ENCODE results near the gene SULF2.
"Not testable (repeated sequence)": the region's sequence is repeated elsewhere in the genome, so short reads cannot be mapped to it uniquely, and the experiment has no call there.

SULF2 gene

DNA sequence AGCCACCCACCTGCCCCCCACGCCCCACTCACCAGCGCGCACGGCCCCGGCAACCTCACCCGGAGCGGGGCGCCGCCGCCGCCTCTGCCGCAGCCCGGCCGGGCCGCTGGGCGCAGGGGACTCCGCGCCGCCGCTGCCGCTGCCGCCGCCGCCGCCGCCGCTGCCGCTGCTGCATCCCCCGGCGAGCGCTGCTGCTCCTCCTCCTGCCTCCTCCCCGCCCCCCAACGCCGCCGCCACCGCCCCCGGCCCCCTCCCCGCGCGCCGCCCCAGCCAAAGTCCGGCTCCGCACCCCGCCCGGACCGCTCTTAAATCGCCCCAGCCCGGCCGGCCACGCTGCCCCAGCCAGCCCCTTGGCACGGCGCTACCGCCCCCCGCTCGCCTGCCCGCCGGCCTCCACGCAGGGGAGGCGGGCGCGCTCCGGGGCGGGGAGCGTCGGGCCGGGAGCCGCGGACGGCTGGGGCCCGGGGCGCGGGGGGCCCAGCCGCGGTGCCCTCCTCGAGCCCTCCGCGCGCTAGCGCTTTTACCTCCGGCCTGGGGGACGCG, at the start of gene SULF2:
Gene SULF2, minus strand, starts transcription at position 171 of the 543 bp plus-strand sequence. CDS start 28,118 bp downstream, outside the sequence.
- no peak for TF ChIP-seq ZFX (IDR thresholded peaks at IDR 0.05)
- TF ChIP-seq CTCF (conservative IDR thresholded peaks at IDR 0.05), result no peak
- no peak within 1 kb of the TSS for H3K27ac ChIP-seq

GRCh38 chr20:47831675-47832074, 46.4 kb upstream of the SULF2 start:
- not testable (repeated sequence) for H3K27ac ChIP-seq

DNA sequence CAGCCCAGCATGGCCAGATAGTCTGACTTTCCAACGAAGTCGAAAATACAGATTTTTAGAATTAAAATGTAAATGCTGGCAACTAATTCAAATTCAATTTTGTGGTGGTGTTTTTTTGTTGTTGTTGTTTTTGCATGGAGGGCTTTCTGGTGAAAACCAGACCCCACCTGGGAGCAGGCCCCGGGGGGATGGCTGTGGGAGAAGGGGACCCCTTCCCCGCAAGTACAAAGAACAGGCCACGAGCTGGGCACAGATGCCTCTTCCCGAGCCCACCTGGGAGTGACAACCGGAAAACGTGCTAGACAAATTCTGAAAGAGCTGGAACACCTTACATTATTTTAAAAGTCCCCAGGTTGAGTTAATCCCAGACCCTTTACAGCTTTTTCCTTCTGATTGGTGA, 41.4 kb upstream of the SULF2 start:
- H3K27ac ChIP-seq, result not testable (repeated sequence)

DNA sequence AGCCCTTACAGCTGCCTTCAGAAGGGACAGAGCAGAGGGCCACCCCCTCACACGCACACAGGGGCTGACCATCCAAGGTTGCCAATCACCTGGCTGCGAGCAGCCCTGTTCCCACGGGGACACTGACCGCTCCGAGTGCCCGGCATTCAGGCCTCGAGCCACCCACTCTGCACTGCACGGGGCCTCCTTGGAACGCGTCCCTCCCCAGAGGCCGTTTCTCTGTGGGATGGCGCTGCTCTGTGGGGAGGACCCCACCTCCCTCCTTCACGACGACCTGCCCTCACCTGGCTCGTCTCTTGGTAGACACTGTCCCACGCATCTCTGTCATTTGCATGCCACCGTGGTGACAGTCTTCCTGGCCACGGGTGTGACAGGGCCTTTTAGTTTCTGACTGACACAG, 40.7 kb upstream of the SULF2 start:
- not testable (repeated sequence) for H3K27ac ChIP-seq

- no peak overlapping the region for H3K27ac ChIP-seq
Measured at GRCh38 chr20:47825011-47825762, 39.9 kb upstream of the SULF2 start.

DNA sequence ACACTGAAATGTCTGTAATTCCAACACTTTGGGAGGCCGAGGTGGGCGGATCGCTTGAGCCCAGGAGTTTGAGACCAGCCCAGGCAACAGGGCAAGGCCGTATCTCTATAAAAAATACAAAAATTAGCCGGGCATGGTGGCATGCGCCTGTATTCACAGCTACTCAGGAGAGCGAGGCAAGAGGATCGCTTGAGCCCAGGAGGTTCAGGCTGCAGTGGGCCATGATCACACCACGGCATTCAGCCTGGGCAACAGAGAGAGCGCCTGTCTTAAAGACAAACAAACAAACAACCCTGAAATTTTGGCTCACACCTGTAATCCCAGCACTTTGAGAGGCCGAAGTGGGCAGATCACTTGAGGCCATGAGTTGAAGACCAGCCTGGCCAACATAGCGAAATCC, 38.7 kb upstream of the SULF2 start:
- H3K27ac ChIP-seq, result not testable (repeated sequence)

More at GRCh38 chr20:47825011-47825762, 39.9 kb upstream of the SULF2 start:
- TF ChIP-seq CTCF (conservative IDR thresholded peaks at IDR 0.05) (no peak), ZFX (IDR thresholded peaks at IDR 0.05) (no peak)

DNA sequence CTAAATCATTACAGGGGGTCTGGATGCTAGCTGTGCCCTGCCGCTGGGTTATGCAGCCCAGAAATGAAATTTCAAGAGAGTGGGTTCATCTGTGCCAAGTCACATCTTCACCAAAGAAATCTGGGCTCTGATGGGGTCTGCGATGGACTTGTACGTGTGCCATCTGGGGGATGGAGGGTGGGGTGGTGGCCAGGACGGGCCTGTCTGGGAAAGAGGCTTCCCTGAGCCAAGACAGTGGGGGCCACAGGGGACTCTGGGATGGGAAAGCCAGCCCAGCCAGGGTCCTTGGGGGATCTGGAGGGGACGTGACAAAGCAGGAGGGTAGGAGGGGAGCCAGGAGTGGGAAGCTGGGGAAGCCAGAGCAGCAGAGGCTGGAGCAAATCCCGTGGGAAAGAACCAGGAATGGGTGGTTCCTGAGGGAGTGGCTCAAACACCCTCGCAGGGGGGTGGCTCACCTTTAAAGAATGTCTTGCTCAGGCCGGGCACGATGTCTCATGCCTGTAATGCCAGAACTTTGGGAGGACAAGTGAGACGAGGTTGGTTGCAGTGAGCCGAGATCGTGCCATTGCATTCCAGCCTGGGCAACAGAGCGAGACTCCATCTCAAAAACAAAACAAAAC, 36.3 kb upstream of the SULF2 start:
- TF ChIP-seq ZFX (IDR thresholded peaks at IDR 0.05) (no peak), CTCF (conservative IDR thresholded peaks at IDR 0.05) (no peak)

DNA sequence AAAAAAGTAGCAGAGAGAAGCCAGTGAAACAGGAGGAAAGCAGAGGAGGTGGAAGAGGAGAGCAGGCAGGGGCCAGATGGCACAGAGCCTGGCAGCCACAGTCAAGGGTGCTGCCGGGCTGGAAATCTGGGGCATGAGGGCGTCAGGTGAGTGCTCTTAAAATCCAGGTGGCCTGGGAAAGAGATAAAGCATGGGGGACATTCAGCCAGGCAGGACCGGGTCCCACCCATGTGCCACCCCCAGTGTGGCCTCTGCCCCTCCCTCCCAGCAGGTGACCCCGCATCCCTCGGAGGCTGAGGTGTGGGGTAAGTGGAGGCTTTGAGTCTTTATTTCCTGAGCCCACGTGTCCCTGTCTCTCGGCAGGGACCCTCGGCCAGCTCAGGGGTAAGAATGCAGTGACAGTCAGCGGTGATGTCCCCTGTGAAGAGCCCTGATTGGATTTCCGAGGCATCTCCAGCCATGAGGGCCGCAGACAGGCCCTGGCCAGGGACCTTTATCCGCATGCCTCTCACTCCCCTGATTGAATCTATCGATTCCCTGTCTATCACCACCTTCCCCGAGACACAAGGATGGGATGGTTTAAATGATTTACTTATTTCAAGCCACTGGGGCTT, 33.8 kb upstream of the SULF2 start:
- TF ChIP-seq CTCF (conservative IDR thresholded peaks at IDR 0.05), result no peak
- H3K27ac ChIP-seq, result no peak overlapping the region

More for the DNA sequence above, 36.3 kb upstream of the SULF2 start:
- H3K27ac ChIP-seq, result no peak overlapping the region

GRCh38 chr20:47818466-47818865, 33.2 kb upstream of the SULF2 start:
- TF ChIP-seq ZFX (IDR thresholded peaks at IDR 0.05) (no peak), CTCF (conservative IDR thresholded peaks at IDR 0.05) (no peak)
- H3K27ac ChIP-seq, result no peak overlapping the region
